ENCODE results near the gene RAB17. TPM values are rescaled to one million over a fixed set of nuclear protein-coding genes. Genes with fewer than 3 reads are reported as not detected.

Gene RAB17
- total and polyA plus RNA-seq, 2 experiments from 2014 or later: 2.9 to 3.1 TPM

DNA sequence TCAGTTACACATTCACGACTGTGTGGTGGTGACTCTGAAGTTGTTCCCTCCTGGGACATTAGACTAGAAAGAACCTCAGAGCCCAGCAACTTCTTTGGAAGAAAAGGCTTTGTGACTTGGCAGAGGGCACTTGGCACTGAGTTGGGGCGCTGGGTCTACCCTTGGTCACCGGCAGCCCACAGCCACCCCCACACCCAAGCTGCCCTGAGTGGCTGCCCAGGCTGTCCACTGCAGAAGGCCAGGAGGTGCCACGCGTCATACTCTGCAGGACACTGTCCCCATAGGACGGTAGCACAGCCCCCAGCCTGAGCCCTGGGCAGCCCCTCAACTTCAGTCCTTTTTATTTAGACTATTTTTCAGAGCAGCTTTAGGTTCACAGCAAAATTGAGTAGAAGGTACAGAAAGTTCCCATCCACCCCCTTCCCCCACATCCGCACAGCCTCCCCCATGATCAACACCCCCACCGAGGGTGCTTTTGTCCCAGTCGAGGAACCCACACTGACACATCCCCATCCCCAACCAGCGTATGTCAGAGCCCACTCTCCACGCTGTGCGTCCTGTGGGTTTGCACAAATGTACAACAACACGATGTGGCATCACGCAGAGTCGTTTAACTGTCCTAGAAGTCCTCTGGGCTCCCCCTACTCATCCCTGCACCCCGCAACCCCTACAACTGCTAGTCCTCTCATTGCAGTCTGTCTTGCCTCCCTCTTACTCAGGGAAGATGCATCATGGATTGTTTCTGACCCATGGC lies 23.1 kb downstream of the RAB17 start:
- H3K4me1 ChIP-seq (ENCODE audit: low read depth): peaks cover 5% of the 10 kb centered on the region

DNA sequence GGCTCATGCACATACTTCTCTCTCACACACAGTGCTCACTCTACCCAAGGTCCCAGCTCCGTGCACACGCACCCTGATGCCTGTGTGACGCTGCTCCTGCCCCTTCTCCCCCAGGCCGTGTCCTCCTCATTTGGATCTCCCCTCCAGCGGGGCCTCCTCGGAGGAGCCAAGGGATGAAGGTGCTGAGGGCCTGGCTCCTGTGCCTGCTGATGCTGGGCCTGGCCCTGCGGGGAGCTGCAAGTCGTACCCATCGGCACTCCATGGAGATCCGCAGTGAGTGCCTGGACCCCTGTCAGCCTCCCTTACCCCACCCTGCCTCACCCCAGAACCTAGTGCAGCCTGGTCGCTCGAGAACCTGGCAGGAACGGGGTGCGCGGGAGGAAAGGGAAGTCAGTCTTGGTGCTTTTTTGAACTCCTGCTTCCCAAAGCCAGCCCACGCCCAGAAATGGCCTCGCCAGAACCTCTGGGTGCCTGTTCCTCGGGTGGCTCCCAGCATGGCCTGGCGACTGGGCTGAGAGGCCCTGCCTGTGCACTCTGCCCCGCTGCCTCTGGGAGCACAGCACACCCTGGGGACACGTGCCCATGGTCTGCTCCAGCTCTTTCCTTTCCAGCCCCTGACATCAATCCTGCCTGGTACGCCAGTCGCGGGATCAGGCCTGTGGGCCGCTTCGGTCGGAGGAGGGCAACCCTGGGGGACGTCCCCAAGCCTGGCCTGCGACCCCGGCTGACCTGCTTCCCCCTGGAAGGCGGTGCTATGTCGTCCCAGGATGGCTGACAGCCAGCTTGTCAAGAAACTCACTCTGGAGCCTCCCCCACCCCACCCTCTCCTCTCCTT lies 23.9 kb downstream of the RAB17 start, which contains the start of gene PRLH:
Gene PRLH (plus strand): TSS at position 174 of the 835 bp plus-strand sequence. CDS start 0 bp downstream, at position 174.
- Histone ChIP-seq H3K4me1 (ENCODE audit: low read depth) (no peaks in the 10 kb centered on the region), H3K4me3 (no peak within 1 kb of the TSS), H3K27me3 (no peaks in the 10 kb centered on the region), H3K27ac (no peak within 1 kb of the TSS), H3K36me3 (no peaks in the 10 kb centered on the region), H3K9me3 (ENCODE audit: low read depth) (no peaks in the 10 kb centered on the region)
- DNase-seq (ENCODE audit: low read depth in 1 of 2, low spot score in 1 of 2): no peak
- TF ChIP-seq, protein P1, sequence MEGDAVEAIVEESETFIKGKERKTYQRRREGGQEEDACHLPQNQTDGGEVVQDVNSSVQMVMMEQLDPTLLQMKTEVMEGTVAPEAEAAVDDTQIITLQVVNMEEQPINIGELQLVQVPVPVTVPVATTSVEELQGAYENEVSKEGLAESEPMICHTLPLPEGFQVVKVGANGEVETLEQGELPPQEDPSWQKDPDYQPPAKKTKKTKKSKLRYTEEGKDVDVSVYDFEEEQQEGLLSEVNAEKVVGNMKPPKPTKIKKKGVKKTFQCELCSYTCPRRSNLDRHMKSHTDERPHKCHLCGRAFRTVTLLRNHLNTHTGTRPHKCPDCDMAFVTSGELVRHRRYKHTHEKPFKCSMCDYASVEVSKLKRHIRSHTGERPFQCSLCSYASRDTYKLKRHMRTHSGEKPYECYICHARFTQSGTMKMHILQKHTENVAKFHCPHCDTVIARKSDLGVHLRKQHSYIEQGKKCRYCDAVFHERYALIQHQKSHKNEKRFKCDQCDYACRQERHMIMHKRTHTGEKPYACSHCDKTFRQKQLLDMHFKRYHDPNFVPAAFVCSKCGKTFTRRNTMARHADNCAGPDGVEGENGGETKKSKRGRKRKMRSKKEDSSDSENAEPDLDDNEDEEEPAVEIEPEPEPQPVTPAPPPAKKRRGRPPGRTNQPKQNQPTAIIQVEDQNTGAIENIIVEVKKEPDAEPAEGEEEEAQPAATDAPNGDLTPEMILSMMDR (IDR thresholded peaks at IDR 0.05; ENCODE audit: low read depth, low read length): no peak

More for the DNA sequence above, 23.1 kb downstream of the RAB17 start:
- no peaks in the 10 kb centered on the region for H3K36me3 ChIP-seq
- TF ChIP-seq, protein P1 (IDR thresholded peaks at IDR 0.05; ENCODE audit: low read depth, low read length): no peak
- H3K9me3 ChIP-seq (ENCODE audit: low read depth): no peaks in the 10 kb centered on the region
- no peak overlapping the region for H3K4me3 ChIP-seq
- H3K27ac ChIP-seq: no peak overlapping the region
- DNase-seq (ENCODE audit: low read depth in 1 of 2, low spot score in 1 of 2): no peak
- H3K27me3 ChIP-seq: no peaks in the 10 kb centered on the region

DNA sequence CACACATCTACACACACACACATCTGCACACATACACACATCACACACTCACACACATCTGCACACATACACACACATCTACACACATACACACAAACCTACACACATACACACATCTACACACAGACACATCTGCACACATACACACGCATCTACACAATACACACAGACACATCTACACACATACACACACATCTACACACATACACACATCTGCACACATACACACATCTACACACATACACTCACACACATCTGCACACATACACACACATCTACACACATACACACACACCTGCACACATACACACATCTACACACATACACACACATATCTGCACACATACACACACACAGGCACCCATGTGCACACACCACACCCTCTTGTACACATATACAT lies 24.6 kb downstream of the RAB17 start:
- H3K27ac ChIP-seq: no peak overlapping the region

DNA sequence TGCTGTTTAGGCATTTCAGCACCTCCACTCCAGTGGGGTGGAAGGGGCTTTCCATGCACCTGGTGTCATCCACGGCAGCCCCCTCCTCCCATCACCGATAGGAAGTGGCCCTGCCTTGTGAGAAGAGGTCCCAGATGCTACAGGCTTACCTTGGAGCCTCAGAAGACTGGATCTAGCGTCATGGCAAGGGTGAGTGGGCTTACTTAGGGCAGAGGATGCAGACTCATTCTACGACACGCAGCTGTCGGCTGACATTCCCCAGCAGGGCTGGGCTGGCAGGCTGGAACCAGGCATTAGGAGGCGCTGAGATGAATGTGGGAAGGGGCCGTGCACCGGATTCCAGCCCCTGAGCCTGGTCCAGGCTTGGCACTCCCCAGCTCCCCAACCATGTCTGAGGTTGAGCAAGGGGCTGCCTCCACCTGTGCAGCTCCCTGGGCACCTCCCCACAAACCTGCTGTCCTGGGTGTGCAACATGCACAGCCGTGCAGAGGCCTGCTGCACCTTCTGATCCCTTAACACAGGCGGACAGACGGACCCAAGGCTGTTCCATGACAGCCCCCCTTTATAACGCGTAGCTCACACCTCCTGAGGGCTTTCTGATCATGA lies 25.9 kb downstream of the RAB17 start:
- Histone ChIP-seq H3K4me3 (no peak overlapping the region), H3K9me3 (ENCODE audit: low read depth) (no peaks in the 10 kb centered on the region), H3K4me1 (ENCODE audit: low read depth) (no peaks in the 10 kb centered on the region), H3K36me3 (no peaks in the 10 kb centered on the region), H3K27ac (no peak overlapping the region), H3K27me3 (no peaks in the 10 kb centered on the region)
- DNase-seq (ENCODE audit: low read depth in 1 of 2, low spot score in 1 of 2): no peak
- TF ChIP-seq, protein P1 (IDR thresholded peaks at IDR 0.05; ENCODE audit: low read depth, low read length): no peak

More for the DNA sequence above, 24.6 kb downstream of the RAB17 start:
- Histone ChIP-seq H3K4me1 (ENCODE audit: low read depth) (no peaks in the 10 kb centered on the region), H3K4me3 (no peak overlapping the region), H3K36me3 (no peaks in the 10 kb centered on the region), H3K9me3 (ENCODE audit: low read depth) (no peaks in the 10 kb centered on the region), H3K27me3 (no peaks in the 10 kb centered on the region)
- no peak for DNase-seq (ENCODE audit: low read depth in 1 of 2, low spot score in 1 of 2)
- TF ChIP-seq, protein P1 (IDR thresholded peaks at IDR 0.05; ENCODE audit: low read depth, low read length): no peak

DNA sequence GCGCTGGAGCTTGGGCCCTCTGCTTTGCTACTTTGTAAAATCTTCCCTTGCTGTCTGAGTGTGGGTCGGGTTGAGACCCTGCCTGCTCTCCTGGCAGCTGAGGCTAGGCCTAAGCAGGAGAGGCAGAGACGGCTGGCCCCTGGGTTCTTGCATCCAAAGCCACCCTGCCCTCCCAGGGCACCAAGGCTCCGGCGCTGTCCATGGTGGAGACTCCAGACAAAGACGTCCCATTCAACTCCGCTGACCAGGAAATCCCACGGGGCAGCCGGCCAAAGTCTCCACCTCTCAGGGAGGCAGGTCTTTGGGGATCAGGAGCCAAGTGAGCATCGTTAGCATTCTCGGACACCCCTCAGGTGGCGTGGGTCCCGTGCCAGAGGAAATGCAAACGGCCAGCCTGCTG lies 26.7 kb downstream of the RAB17 start:
- no peak overlapping the region for H3K27ac ChIP-seq
- H3K4me3 ChIP-seq: no peak overlapping the region
- TF ChIP-seq, protein P1 (IDR thresholded peaks at IDR 0.05; ENCODE audit: low read depth, low read length): no peak
- no peaks in the 10 kb centered on the region for H3K9me3 ChIP-seq (ENCODE audit: low read depth)
- H3K36me3 ChIP-seq: no peaks in the 10 kb centered on the region
- H3K4me1 ChIP-seq (ENCODE audit: low read depth): no peaks in the 10 kb centered on the region
- H3K27me3 ChIP-seq: no peaks in the 10 kb centered on the region
- peak; percentile 55 to 80 for DNase-seq (ENCODE audit: low read depth in 1 of 2, low spot score in 1 of 2)

All from cardiac muscle cell (in vitro differentiated cells and primary cell).